SIG-M5 treated with dmso at 0.1 percent for 504 hours (cell line): ENCODE results near the gene CAMTA1.

Source experiments
- DNase-seq: peaks from one replicate; lab custom pipeline; 2025; ENCODE audit not compliant: unreplicated experiment; lab: John Stamatoyannopoulos, UW

CAMTA1 gene

DNA sequence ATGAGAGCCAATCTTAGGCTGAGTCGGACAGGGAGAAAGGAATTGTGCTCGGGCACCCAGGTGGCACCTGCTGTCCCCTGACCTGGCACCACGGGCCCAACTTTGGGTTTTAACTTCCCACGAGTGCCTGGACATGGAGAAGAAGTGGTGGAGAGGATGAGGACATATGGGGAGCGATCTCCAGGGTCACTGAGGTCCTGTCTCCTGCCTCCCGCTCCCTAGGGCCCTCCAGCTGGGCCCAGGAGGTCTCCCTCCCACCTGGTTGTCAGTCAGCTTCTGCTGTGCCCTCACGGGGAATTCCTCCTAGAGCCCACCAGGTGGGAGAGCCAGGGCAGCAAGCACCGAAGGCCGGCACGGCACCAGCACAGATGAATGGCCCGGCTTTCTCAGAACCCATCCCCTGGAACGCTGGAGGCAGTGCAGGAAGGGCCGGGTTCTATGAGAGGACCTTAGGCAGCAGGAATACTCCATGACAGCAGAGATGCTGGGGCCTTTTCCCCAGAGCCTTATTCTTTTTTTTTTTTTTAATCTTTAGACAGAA lies 435.5 kb downstream of the CAMTA1 start:
- no peak for DNase-seq

DNA sequence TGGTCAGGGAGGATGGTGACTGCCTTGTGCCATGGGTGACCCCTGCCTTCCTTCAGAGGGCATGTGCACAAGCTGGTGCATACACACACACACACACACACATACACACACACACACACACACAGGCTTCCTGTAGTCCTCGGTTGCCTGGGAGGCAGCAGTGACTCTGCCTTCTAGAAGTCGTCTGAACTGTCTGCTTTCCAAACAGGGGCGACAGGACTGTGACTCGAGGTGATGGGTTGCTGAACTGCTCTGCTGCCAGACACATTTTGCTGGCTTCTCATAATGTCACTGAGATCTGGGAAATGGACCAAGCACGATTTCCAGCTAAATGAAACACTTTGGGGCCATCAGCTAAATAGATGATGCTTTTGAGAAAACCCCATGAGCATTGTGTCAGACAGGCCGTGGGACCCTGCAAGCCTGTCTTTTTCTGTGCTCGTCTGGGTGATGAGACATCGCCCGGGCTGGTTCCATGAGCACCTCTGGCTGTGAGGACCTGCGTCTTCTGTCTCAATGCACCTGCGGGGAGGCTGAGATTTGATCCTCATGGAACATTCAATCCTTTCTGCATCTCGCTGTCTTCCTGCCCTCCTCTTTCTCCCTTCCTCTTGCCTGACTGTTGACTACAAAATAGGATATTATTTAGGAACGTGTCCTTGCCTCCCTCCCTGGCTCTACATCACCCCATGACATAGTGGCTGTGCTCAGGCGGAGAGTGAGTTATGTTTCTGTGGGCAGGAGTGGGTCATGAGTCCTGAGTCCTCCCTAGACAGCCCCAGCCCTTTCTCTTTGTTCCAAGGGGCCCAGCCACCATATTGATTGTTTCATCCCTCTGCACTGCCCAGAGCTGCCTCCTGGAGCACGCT lies 436.8 kb downstream of the CAMTA1 start:
- no peak for DNase-seq

- DNase-seq: no peak
Observed at GRCh38 chr1:7222695-7223015, 437.4 kb downstream of the CAMTA1 start.

- DNase-seq: no peak
Observed at GRCh38 chr1:7223334-7224080, 438.3 kb downstream of the CAMTA1 start.

DNA sequence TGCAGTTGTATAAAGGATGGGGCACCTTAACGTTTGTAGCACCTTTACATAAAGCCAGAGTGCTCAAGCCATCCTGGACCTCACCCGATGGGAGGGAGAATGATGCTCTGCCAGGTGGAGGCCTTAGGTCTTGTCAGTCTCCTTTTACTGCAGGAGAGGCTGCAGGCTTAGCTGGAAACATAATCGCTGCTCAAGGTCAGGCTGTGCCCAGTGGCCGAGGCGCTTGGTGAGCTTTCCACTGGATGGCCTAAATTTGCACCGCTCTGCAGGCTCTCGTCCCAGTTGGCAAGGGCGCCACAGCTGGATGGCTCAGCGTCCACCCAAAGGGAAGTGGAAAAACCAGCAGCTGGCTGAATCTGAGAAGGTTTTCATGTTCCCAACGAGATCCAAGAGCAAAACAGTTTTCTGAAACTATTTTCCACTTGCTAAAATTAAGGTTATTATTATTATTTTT lies 438.9 kb downstream of the CAMTA1 start:
- DNase-seq: no peak

DNA sequence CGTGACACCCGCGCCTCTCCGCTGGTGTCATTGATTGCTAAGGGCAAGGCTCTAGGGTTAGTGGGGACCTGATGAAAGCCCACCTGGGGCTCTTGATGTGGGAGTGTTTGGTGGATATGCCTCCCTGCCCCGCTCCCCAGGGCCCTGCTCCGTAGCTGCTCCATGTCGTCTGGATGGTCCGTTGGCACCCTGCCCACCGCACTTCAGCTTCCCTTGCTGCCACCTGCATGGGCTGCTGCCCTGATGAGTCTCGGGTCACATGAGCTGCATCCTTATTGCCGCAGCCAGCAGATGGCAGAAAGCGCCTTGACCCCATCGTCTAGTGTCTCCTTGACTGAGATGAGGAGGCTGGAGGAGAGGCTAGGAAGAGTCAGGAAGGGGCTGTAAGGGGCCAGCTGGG lies 439.4 kb downstream of the CAMTA1 start:
- no peak for DNase-seq

GRCh38 chr1:7225711-7226505 lies 440.7 kb downstream of the CAMTA1 start:
- DNase-seq: no peak

GRCh38 chr1:7227654-7228053 lies 442.4 kb downstream of the CAMTA1 start:
- no peak for DNase-seq

- DNase-seq: no peak
Observed at GRCh38 chr1:7228252-7228961, 443.2 kb downstream of the CAMTA1 start.

GRCh38 chr1:7229186-7229585 lies 443.9 kb downstream of the CAMTA1 start:
- DNase-seq: no peak

DNA sequence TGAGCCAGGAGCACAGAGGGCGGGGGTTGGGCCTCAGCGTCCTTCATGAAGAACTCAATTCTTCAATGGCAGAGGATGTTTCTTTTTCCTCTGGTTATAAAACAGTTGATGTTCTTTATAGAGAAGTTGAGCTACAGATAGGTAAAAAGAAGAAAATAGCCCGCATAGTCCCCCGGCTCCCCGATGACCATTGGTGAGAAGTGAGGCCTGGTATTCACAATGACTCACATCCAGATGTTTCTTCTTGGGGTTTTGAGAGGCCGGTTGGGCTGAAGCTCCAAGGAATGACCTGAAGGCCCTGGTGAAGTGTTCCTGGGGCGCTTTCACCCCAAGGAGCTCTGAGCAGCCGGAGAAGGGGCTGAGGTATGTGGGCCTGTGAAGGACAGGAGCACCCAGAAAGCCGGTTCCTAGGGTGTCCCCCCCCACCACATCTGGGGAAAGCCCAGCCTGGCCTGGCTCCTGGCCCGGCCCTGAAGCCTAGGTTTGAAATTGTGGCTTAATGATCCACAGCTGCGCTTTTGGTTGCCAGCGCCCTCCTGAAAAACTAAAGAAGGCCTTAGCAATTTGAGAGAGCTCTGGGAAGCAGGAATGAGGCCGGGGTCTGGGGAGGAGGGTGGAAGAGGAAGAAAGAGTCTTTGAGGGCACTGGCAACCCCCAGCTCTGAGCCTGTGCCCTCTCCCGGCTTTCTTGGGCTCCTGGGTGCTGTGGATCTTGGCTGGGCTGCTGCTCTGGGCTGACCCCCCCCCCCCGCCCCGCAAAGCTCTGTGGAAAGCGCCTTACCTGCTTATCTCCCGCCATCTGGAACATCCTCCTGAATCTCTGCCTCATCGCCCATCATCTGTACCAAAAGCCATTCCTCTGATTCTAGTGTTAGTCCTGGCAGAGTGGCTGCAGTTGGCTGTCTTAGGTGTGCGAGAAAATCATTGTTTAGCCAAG lies 444.7 kb downstream of the CAMTA1 start:
- DNase-seq: no peak

DNA sequence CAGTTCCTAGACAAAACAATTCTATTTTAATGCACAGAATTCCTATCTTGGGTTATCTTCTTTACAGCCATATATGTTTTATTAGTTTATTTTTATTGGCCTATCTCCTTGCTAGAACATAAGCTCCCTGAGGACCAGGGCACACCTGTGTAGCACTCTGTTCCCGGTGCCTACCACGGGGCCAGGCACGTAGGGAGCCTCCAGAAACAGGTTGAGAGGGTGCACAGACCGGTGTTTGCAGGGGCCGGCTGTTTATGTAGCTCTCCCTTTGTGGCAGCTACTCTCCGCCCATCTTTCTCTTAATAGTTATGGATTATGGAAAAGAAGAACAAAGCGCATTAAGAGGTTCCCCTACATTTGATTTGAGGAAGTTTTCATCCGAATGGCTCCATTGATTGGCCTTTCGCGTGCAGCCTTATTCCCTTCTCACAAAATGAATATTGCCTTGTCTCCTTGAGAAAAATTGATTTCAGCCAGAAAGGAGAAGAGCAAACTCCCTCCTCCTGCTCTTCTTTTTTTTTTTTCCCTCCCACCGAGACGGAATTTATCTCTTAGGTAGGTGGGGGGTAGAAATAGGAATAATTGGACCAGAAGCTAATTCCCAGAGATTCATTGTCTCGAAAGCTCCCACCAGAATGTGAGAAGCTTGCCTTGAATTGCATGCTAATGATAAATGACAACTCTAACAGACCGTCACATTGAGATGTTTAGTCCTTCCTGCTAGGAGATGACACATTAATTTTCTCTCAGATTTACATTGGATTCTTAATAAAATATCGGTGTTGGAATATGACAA lies 447.4 kb downstream of the CAMTA1 start:
- DNase-seq: no peak

GRCh38 chr1:7233237-7233540 lies 447.9 kb downstream of the CAMTA1 start:
- no peak for DNase-seq

- DNase-seq: no peak
Observed at GRCh38 chr1:7233646-7234470, 448.6 kb downstream of the CAMTA1 start.

- no peak for DNase-seq
Observed at GRCh38 chr1:7234471-7234755, 449.2 kb downstream of the CAMTA1 start.

DNA sequence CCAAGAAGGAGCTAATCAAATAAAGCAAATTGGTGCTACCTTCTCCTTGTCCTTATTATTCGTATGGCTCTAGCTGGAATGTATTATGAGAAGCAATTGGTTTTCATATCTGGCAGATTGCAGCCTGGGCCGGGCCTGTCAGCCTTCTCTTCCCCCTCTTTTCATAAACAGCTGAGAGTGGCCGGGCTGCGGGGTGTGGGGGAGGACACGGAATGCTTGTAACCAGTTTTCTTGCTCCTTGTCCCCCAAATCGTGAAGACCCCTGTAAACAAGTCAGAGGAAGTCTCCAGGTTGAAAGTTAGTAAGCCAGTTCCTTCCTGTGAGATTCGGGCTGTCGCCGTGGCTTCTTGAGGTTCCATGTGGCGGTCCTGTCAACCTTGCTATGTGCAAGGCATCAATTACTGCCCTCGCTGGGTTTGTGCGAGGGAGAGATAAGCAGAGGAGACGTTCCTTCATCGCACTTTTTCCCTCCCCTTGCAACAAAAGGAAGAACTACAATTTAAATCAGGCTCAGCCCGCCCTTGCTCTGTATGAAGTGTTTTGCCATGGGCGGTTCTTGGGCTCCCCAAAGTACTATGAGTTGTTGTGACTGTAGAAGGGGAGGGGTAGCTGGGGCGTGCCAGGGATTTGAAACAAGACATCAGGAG lies 450.7 kb downstream of the CAMTA1 start:
- DNase-seq: no peak

DNA sequence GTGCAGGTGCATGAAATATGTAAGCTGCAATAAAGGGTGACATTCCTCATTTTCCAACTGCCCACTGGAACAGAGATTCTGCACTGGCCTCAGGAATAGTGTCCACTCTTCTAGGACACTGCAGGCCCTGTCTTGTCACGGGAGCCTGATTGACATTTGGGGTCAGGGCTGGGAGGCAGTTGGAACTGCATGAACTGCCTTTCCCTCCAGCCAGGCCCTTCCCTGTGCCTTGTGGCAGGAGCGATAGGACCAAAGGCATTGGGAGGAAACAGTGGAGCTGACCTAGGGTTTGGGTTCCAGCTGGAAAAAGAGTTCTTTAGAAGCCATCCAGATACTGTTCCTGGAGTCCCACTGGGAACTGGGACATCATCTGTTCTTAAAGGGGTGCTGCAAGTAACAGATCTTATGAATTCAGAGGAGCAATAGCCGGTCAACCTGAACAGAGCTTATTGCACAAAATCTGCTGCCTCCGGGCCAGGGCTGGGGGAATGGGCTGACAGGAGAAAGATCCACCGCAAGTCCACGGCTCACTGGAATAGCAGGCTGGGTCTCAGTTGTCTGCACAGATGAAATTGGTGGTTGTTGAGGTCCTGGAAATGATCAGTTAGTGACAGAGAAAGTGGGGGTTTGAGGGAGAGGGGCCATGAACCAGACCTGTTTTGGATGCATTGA lies 451.7 kb downstream of the CAMTA1 start:
- no peak for DNase-seq
